Nephron (organoid): ENCODE measurements around the gene RBMS1.
A peak's percentile ranks its signal among the peaks of the same experiment; 100 is the strongest.
"Not testable (repeated sequence)": the region's sequence is repeated elsewhere in the genome, so short reads cannot be mapped to it uniquely, and the experiment has no call there.

Source experiments
- H3K27ac Mint-ChIP-seq, 3 experiments: 2 replicates each; pipeline ENCODE4 v1.8.0; 2020; ENCODE audit warnings: mixed read lengths in 3 of 3, mild to moderate bottlenecking in 2 of 3, moderate library complexity in 1 of 3
- H3K27me3 Mint-ChIP-seq: 2 replicates; pipeline ENCODE4 v1.8.0; 2021; ENCODE audit warnings: low read depth, mild to moderate bottlenecking, moderate library complexity, mixed read lengths
- H3K36me3 Mint-ChIP-seq: 2 replicates; pipeline ENCODE4 v1.8.0; 2020; ENCODE audit warnings: low read depth, mixed read lengths
- H3K4me1 Mint-ChIP-seq: 2 replicates; pipeline ENCODE4 v1.8.0; 2020; ENCODE audit warnings: mixed read lengths
- H3K4me3 Mint-ChIP-seq, 3 experiments: 2 replicates each; pipeline ENCODE4 v1.8.0; 2020; ENCODE audit warnings: mild to moderate bottlenecking in 3 of 3, mixed read lengths in 3 of 3, moderate library complexity in 2 of 3
- H3K9me3 Mint-ChIP-seq: 2 replicates; pipeline ENCODE4 v1.8.0; 2020; ENCODE audit warnings: mixed read lengths
- CTCF ChIP-seq, 3 experiments: fragments of 200-600 bp; sonication (generic); IDR thresholded peaks; one replicate each; pipeline ENCODE4 v1.5.0; 2021; ENCODE audit warnings: antibody characterized with exemption in 3 of 3; ENCODE audit not compliant: unreplicated experiment in 3 of 3

RBMS1 gene

GRCh38 chr2:160423126-160423525, 70.5 kb downstream of the RBMS1 start:
- Mint-ChIP-seq H3K4me1 (peaks cover 46% of the 10 kb centered on the region), H3K27ac (peak overlapping the region; percentile 52 to 87 (median 57)), H3K36me3 (peaks cover 38% of the 10 kb centered on the region), H3K9me3 (no peaks in the 10 kb centered on the region), H3K4me3 (no peak overlapping the region), H3K27me3 (no peaks in the 10 kb centered on the region)
- no peak for TF ChIP-seq CTCF (IDR thresholded peaks at IDR 0.05; ENCODE audit: unreplicated experiment in 3 of 3)

- Mint-ChIP-seq H3K27ac (peak overlapping the region; percentile 52 to 67 (median 57)), H3K36me3 (peaks cover 31% of the 10 kb centered on the region), H3K4me1 (peaks cover 46% of the 10 kb centered on the region)
- not testable (repeated sequence) for H3K4me3 Mint-ChIP-seq, H3K9me3 Mint-ChIP-seq, H3K27me3 Mint-ChIP-seq
Observed at GRCh38 chr2:160421646-160422501, 71.7 kb downstream of the RBMS1 start.

GRCh38 chr2:160420711-160421110, 72.9 kb downstream of the RBMS1 start:
- Mint-ChIP-seq H3K9me3 (no peaks in the 10 kb centered on the region), H3K27me3 (no peaks in the 10 kb centered on the region), H3K4me3 (no peak overlapping the region), H3K27ac (peak overlapping the region in 1 of 3 experiments; percentile 6), H3K36me3 (peaks cover 27% of the 10 kb centered on the region), H3K4me1 (peaks cover 44% of the 10 kb centered on the region)
- no peak for TF ChIP-seq CTCF (IDR thresholded peaks at IDR 0.05; ENCODE audit: unreplicated experiment in 3 of 3)

- H3K36me3 Mint-ChIP-seq: peaks cover 27% of the 10 kb centered on the region
- H3K4me3 Mint-ChIP-seq: no peak overlapping the region
- H3K27me3 Mint-ChIP-seq: no peaks in the 10 kb centered on the region
- no peak for TF ChIP-seq CTCF (IDR thresholded peaks at IDR 0.05; ENCODE audit: unreplicated experiment in 3 of 3)
- H3K27ac Mint-ChIP-seq: peak overlapping the region; percentile 1 to 9 (median 6)
- no peaks in the 10 kb centered on the region for H3K9me3 Mint-ChIP-seq
- peaks cover 42% of the 10 kb centered on the region for H3K4me1 Mint-ChIP-seq
Observed at GRCh38 chr2:160419776-160420505, 73.7 kb downstream of the RBMS1 start.

- H3K4me3 Mint-ChIP-seq: no peak overlapping the region
- no peak overlapping the region for H3K27ac Mint-ChIP-seq
- TF ChIP-seq CTCF (IDR thresholded peaks at IDR 0.05; ENCODE audit: unreplicated experiment in 3 of 3): no peak
- no peaks in the 10 kb centered on the region for H3K9me3 Mint-ChIP-seq
- H3K27me3 Mint-ChIP-seq: no peaks in the 10 kb centered on the region
- peaks cover 27% of the 10 kb centered on the region for H3K36me3 Mint-ChIP-seq
- H3K4me1 Mint-ChIP-seq: peaks cover 42% of the 10 kb centered on the region
Observed at GRCh38 chr2:160418853-160419252, 74.8 kb downstream of the RBMS1 start.

GRCh38 chr2:160418398-160418765, 75.2 kb downstream of the RBMS1 start:
- Mint-ChIP-seq H3K36me3 (peaks cover 23% of the 10 kb centered on the region), H3K9me3 (no peaks in the 10 kb centered on the region), H3K27ac (no peak overlapping the region), H3K4me1 (peaks cover 38% of the 10 kb centered on the region), H3K27me3 (no peaks in the 10 kb centered on the region), H3K4me3 (no peak overlapping the region)
- no peak for TF ChIP-seq CTCF (IDR thresholded peaks at IDR 0.05; ENCODE audit: unreplicated experiment in 3 of 3)
